Esophagus squamous epithelium (tissue), 4 donors: ENCODE results near the gene SCN3B.

Experiments
- CTCF ChIP-seq, 6 experiments: fragments of 450-650 bp in 4 of 6; fragments of 200-600 bp in 2 of 6; sonication (generic) in 2 of 6; IDR thresholded peaks; one replicate each; pipeline ENCODE4 v1.5.1; 2016 to 2019; ENCODE audit warnings: antibody characterized with exemption in 6 of 6, mild to moderate bottlenecking in 4 of 6, moderate library complexity in 4 of 6
- POLR2A ChIP-seq, 4 donors: fragments of 450-650 bp; IDR thresholded peaks; one replicate each; pipeline ENCODE4 v1.6.1; 2017; ENCODE audit warnings: antibody characterized with exemption in 4 of 4, mild to moderate bottlenecking in 4 of 4, moderate library complexity in 3 of 4

- TF ChIP-seq CTCF (IDR thresholded peaks at IDR 0.05) (no peak), POLR2A (IDR thresholded peaks at IDR 0.05) (no peak)
Observed at GRCh38 chr11:123696183-123696582, 41.8 kb upstream of the SCN3B start.
